ENCODE data around the gene RBM38. TPM values are rescaled to one million over a fixed set of nuclear protein-coding genes. Genes with fewer than 3 reads are reported as not detected.

RBM38 gene
- total and polyA plus RNA-seq, 2 of the 4 experiments (the other 2 are of a cell fraction): 5.2 to 11.9 TPM

DNA sequence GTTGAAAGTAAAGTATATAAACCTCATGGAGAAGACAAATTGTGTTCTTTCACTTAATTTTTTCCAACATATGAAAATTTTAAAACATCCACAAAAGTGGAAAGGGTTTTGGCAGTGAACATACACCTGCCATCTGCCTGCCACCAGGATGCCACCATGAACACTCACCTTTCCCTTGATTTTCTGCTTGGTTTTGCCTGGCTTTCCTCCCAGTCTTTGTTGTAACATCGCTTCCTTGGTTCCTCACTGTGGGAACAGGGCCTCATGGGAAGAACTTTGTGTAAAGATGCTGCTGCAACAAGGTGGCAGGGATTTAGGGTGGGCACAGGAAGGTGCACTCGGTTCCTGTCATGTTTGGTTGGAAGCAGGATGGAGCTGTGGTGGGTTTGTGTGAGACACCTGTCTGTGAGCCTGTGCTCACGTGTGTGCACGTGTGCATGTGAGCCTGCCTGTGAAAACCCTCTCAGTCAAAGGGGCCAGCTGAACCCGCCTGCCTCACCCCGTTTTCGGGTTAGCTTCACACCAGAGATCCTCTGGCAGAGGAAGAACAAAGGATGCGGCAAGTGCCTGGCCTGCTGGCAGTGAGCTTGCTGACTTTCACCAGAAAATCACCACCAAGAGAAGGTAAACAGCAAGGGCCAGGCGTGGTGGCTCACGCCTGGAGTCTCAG, 11.0 kb upstream of the RBM38 start:
- H3K36me3 ChIP-seq (ENCODE audit: control insufficient read depth, insufficient read depth, low read length): peaks cover 36% of the 10 kb centered on the region
- no CpG with 5 or more reads among the region's 10 CpGs for WGBS, 2 experiments (ENCODE audit: extremely low coverage in 2 of 2, insufficient read length in 1 of 2)
- DNase-seq (no peak), ATAC-seq (ENCODE audit: low read depth) (no peak)
- no peak overlapping the region for H4K91ac ChIP-seq (ENCODE audit: insufficient read depth, low read depth, low read length)
- H3K4me2 ChIP-seq (ENCODE audit: low read depth, low read length): no peak overlapping the region
- no peaks in the 10 kb centered on the region for H3K4me1 ChIP-seq (ENCODE audit: control insufficient read depth, insufficient read depth, low read length)
- no peak overlapping the region for H4K5ac ChIP-seq (ENCODE audit: low read depth, low read length)
- H3K79me1 ChIP-seq (ENCODE audit: low read depth in 1 of 2, low read length in 2 of 2): no peaks in the 10 kb centered on the region; a peak in 1 of 4 replicates
- H2AFZ ChIP-seq (replicated peaks; ENCODE audit: low read length, poor library complexity): no peak overlapping the region
- BruUV-seq (replicated peaks): no TSS peak
- no peak overlapping the region for H2BK15ac ChIP-seq (ENCODE audit: low read depth, low read length)
- no peak overlapping the region for H2AK9ac ChIP-seq (replicated peaks; ENCODE audit: low read depth, low read length, poor library complexity)
- H2BK20ac ChIP-seq (ENCODE audit: low read depth, low read length): no peak overlapping the region
- ChIA-PET POLR2A (ENCODE audit: unreplicated experiment) (no interaction called here), CTCF (interaction anchor here (0.6 to 1.1 kb wide), 2 partner anchors 35 to 115 kb away, joined by 3 to 5 read pairs; no protein-coding TSS in a partner anchor)
- no peak overlapping the region for H3K4me3 ChIP-seq (ENCODE audit: insufficient read depth, low read depth, low read length)
- no peaks in the 10 kb centered on the region; the same call in 1 of the 2 replicates for H4K20me1 ChIP-seq (ENCODE audit: insufficient read depth, low read length)
- no peak overlapping the region for H2BK5ac ChIP-seq (ENCODE audit: low read depth, low read length, poor library complexity, severe bottlenecking)
- no peak overlapping the region for H3K27ac ChIP-seq (ENCODE audit: insufficient read depth, low read length)
- no peak overlapping the region for H3K23ac ChIP-seq (ENCODE audit: low read depth, low read length)
- in situ Hi-C loops (cut with MboI; ENCODE audit: low sequenced_read_pairs) (loop anchor here (10.0 to 25.0 kb wide), 3 partner anchors 215 to 1657 kb away; partner anchors contain the start of genes ATP5F1E and PRELID3B), dilution Hi-C loops (cut with HindIII; ENCODE audit: low sequenced_read_pairs, unreplicated experiment) (no loop called here), intact Hi-C loops (cut with micrococcal nuclease) (loop anchor here (10.0 kb wide), 1 partner anchor 835 kb away; no protein-coding TSS in a partner anchor)
- H3K18ac ChIP-seq (ENCODE audit: low read depth, low read length): no peak overlapping the region
- H2AK5ac ChIP-seq (ENCODE audit: low read depth, low read length): no peak overlapping the region
- no peak overlapping the region for H3K4ac ChIP-seq (ENCODE audit: low read depth, low read length)
- no peak overlapping the region for H3K14ac ChIP-seq (replicated peaks; ENCODE audit: low read depth, low read length)
- H3K56ac ChIP-seq (ENCODE audit: extremely low read depth, insufficient read depth, low read length): no peak overlapping the region
- no peak overlapping the region for H4K8ac ChIP-seq (ENCODE audit: low read depth in 2 of 2, low read length in 2 of 2)
- no peaks in the 10 kb centered on the region for H3K9me1 ChIP-seq (ENCODE audit: insufficient read depth, low read length)
- H3K27me3 ChIP-seq (ENCODE audit: control insufficient read depth, insufficient read depth, low read length): no peaks in the 10 kb centered on the region
- H3K9me3 ChIP-seq (ENCODE audit: control insufficient read depth, insufficient read depth, low read length): no peaks in the 10 kb centered on the region
- H2BK120ac ChIP-seq (ENCODE audit: low read depth, low read length): no peak overlapping the region
- H3K9ac ChIP-seq (ENCODE audit: low read depth, low read length): no peak overlapping the region
- no peak for TF ChIP-seq BHLHE40 (IDR thresholded peaks at IDR 0.05; ENCODE audit: low read depth, low read length)
- TF ChIP-seq USF2 (IDR thresholded peaks at IDR 0.05; ENCODE audit: low read depth, low read length): no peak
- no peak for TF ChIP-seq MAZ (IDR thresholded peaks at IDR 0.05; ENCODE audit: borderline replicate concordance, low read depth, low read length)
- TF ChIP-seq RFX5 (IDR thresholded peaks at IDR 0.05; ENCODE audit: low read depth, low read length): no peak
- no peak for TF ChIP-seq NFE2L2 (IDR thresholded peaks at IDR 0.05; ENCODE audit: low read depth, low read length)
- no peak for TF ChIP-seq RAD21 (IDR thresholded peaks at IDR 0.05; ENCODE audit: low read length)

All from IMR-90 (cell line).